ENCODE measurements around the gene ARFGAP1.

DNA sequence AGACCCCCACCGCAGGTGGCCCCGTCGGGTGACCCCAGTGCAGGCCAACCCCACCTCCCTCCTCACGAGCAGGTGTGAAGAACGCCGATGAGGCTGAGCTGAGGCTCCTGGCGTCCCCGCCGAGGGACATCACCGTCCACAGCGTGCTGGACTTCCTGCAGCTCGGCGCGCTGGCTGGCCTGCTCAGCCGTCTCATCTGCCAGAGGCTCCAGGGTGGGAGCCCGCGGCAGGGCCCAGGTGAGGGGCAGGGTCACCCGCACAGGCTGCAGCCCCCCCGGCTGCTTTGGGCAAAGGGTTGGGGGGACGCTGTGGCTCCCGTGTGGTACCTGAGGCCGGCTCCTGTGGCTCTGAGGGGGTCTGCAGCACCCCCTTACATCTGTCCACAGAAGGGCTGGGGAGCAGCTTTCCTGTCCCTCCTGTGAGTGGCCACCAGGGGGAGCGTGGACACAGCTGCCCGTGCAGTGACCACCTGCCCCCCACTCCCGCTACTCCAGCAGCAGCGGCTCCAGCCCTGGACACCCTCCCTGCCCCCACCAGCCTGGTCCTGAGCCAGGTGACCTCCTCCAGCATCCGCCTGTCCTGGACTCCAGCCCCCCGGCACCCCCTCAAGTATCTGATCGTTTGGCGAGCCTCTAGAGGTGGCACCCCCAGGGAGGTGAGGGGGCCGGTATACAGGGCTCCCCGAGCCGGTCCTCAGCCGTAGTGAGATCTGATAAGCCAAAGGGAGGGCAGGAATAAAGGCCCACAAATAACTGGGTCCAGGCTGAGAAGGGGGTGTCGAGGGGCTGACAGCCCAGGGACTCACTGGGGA lies 36.9 kb downstream of the ARFGAP1 start:
- TF ChIP-seq, protein P1, sequence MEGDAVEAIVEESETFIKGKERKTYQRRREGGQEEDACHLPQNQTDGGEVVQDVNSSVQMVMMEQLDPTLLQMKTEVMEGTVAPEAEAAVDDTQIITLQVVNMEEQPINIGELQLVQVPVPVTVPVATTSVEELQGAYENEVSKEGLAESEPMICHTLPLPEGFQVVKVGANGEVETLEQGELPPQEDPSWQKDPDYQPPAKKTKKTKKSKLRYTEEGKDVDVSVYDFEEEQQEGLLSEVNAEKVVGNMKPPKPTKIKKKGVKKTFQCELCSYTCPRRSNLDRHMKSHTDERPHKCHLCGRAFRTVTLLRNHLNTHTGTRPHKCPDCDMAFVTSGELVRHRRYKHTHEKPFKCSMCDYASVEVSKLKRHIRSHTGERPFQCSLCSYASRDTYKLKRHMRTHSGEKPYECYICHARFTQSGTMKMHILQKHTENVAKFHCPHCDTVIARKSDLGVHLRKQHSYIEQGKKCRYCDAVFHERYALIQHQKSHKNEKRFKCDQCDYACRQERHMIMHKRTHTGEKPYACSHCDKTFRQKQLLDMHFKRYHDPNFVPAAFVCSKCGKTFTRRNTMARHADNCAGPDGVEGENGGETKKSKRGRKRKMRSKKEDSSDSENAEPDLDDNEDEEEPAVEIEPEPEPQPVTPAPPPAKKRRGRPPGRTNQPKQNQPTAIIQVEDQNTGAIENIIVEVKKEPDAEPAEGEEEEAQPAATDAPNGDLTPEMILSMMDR (conservative IDR thresholded peaks at IDR 0.05; ENCODE audit: low read depth, low read length) = peak; percentile 73
- TF ChIP-seq, protein P2, sequence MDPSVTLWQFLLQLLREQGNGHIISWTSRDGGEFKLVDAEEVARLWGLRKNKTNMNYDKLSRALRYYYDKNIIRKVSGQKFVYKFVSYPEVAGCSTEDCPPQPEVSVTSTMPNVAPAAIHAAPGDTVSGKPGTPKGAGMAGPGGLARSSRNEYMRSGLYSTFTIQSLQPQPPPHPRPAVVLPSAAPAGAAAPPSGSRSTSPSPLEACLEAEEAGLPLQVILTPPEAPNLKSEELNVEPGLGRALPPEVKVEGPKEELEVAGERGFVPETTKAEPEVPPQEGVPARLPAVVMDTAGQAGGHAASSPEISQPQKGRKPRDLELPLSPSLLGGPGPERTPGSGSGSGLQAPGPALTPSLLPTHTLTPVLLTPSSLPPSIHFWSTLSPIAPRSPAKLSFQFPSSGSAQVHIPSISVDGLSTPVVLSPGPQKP (IDR thresholded peaks at IDR 0.05; ENCODE audit: borderline replicate concordance, low read depth, low read length) = no peak
- TF ChIP-seq RFX5 (IDR thresholded peaks at IDR 0.05; ENCODE audit: low read depth, low read length) = no peak
- peak; percentile 64 for TF ChIP-seq RAD21 (IDR thresholded peaks at IDR 0.05; ENCODE audit: low read length)
- no peak for TF ChIP-seq BHLHE40 (IDR thresholded peaks at IDR 0.05; ENCODE audit: low read depth, low read length)
- TF ChIP-seq NFE2L2 (IDR thresholded peaks at IDR 0.05; ENCODE audit: low read depth, low read length) = no peak
- no peak for TF ChIP-seq FOS (IDR thresholded peaks at IDR 0.05; ENCODE audit: low read depth, low read length)
- TF ChIP-seq MXI1 (IDR thresholded peaks at IDR 0.05; ENCODE audit: borderline replicate concordance, low read depth, low read length) = no peak
- no peak for TF ChIP-seq MAFK (IDR thresholded peaks at IDR 0.05; ENCODE audit: low read depth, low read length)
- TF ChIP-seq POLR2A (IDR thresholded peaks at IDR 0.05; ENCODE audit: low read depth, low read length) = no peak
- TF ChIP-seq SMC3 (IDR thresholded peaks at IDR 0.05; ENCODE audit: low read depth, low read length) = peak; percentile 61
